ENCODE results near the gene POTEG. TPM values are rescaled to one million over a fixed set of nuclear protein-coding genes. Genes with fewer than 3 reads are reported as not detected.
"Not testable (repeated sequence)": the region's sequence is repeated elsewhere in the genome, so short reads cannot be mapped to it uniquely, and the experiment has no call there.

POTEG gene
- total and polyA plus RNA-seq, 2 donors from 2014 or later, result not detected

DNA sequence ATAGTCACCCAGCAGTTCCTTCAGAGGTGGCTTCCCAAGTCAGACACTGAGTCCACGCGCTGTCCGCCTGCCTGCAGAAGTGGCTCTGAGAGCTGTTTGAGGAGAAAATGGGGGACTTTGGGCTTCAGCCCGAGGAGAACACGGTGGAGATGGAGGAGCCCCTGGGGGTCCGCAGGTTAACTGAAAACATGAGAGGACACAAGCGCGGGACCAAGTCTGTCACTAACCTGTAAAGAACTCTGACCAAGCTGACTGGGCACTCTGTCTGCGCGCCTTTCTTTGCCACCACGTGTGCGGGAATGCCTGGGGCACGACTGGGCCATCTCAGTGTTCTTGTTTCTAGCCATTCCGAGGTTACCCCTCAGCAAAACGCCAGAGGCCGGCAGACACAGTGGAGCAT lies 62.4 kb downstream of the POTEG start:
- H3K9me3 ChIP-seq (ENCODE audit: control insufficient read depth in 2 of 3, insufficient read depth in 1 of 3, low read length in 3 of 3); FAIRE-seq; DNase-seq; H3K4me1 ChIP-seq (ENCODE audit: control insufficient read depth in 2 of 3, insufficient read depth in 2 of 3, low read depth in 1 of 3, low read length in 3 of 3); H3K27ac ChIP-seq (ENCODE audit: low read depth in 2 of 2, low read length in 2 of 2); intact Hi-C loops (cut with DNase I); H3K4me3 ChIP-seq (ENCODE audit: low read length in 3 of 3); H3K36me3 ChIP-seq (ENCODE audit: control insufficient read depth in 2 of 3, insufficient read depth in 3 of 3, low read length in 3 of 3); H3K9ac ChIP-seq (ENCODE audit: low read length in 3 of 3); H3K27me3 ChIP-seq (ENCODE audit: control insufficient read depth, insufficient read depth, low read length): not testable (repeated sequence)

DNA sequence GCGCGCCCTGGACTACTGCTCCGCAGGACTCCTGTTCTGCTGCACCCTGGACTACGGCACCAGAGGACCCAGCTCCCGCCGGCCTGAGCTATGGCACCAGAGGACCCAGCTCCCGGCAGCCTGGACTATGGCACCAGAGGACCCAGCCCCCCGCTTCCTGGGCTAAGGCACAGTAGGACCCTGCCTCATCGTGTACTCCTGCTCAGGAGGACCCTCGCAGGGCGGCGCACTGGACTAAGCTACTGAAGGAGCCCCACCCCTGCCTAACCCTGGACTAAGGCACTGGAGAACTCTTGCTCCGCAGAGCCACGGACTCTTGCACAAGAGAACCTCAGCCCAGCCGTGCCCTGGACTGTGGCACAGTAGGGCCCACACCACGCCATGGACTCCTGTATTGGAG lies 71.3 kb downstream of the POTEG start:
- H3K4me3 ChIP-seq (ENCODE audit: low read length in 3 of 3); H3K9ac ChIP-seq (ENCODE audit: low read length in 3 of 3); intact Hi-C loops (cut with DNase I); H3K9me3 ChIP-seq (ENCODE audit: control insufficient read depth in 2 of 3, insufficient read depth in 1 of 3, low read length in 3 of 3); H3K4me1 ChIP-seq (ENCODE audit: control insufficient read depth in 2 of 3, insufficient read depth in 2 of 3, low read depth in 1 of 3, low read length in 3 of 3); H3K27me3 ChIP-seq (ENCODE audit: control insufficient read depth, insufficient read depth, low read length); H3K36me3 ChIP-seq (ENCODE audit: control insufficient read depth in 2 of 3, insufficient read depth in 3 of 3, low read length in 3 of 3); DNase-seq; FAIRE-seq; H3K27ac ChIP-seq (ENCODE audit: low read depth in 2 of 2, low read length in 2 of 2): not testable (repeated sequence)

DNA sequence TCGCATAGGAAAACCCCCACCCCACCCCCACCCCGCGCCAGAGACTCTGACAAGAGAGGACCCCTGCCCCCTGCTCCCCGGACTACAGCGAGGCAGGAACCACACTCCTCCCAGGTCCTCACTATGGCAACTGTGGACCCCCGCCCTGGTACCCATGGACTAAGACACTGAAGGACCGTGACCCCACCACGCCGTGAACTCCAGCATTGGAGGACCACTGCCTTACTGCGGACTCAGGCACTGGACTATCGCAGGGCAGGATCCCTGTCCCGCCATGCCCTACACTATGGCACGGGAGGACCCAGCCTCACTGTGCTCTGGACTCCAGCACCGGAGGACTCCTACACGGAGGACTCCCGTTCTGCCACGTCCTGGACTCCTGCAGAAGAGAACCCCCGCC lies 71.8 kb downstream of the POTEG start:
- DNase-seq; H3K4me1 ChIP-seq (ENCODE audit: control insufficient read depth in 2 of 3, insufficient read depth in 2 of 3, low read depth in 1 of 3, low read length in 3 of 3); H3K27ac ChIP-seq (ENCODE audit: low read depth in 2 of 2, low read length in 2 of 2); H3K9me3 ChIP-seq (ENCODE audit: control insufficient read depth in 2 of 3, insufficient read depth in 1 of 3, low read length in 3 of 3); H3K27me3 ChIP-seq (ENCODE audit: control insufficient read depth, insufficient read depth, low read length); FAIRE-seq; H3K9ac ChIP-seq (ENCODE audit: low read length in 3 of 3); H3K36me3 ChIP-seq (ENCODE audit: control insufficient read depth in 2 of 3, insufficient read depth in 3 of 3, low read length in 3 of 3); H3K4me3 ChIP-seq (ENCODE audit: low read length in 3 of 3); intact Hi-C loops (cut with DNase I): not testable (repeated sequence)

DNA sequence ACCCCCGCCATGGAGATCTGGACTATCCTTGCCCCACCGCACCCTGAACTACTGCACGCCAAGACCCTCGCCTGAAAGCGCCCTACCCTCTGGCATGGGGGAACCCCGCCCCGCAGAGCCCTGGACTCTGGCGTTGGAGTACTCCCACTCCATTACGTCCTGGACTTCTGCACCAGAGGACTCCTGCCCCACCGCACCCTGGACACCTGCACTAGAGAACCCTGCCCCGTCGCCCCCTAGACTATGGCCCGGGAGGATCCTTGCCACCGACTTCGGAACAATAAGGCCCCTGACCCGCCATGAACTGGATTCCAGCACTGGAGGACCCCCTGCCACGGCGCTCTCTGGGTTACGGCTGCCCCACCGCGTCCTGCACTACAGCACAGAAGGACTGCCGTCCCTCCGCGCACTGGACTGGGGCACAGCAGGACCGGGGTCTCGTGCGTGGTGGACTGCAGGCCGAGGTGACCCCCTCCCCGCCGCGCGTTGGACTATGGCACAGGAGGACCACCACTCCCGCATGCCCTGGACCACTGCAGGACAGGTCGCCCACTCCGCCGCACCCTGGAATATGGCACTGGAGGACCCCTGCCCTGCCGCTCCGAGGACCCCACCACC lies 72.4 kb downstream of the POTEG start:
- FAIRE-seq; intact Hi-C loops (cut with DNase I); H3K9ac ChIP-seq (ENCODE audit: low read length in 3 of 3); H3K4me3 ChIP-seq (ENCODE audit: low read length in 3 of 3); H3K4me1 ChIP-seq (ENCODE audit: control insufficient read depth in 2 of 3, insufficient read depth in 2 of 3, low read depth in 1 of 3, low read length in 3 of 3); DNase-seq; H3K27me3 ChIP-seq (ENCODE audit: control insufficient read depth, insufficient read depth, low read length); H3K9me3 ChIP-seq (ENCODE audit: control insufficient read depth in 2 of 3, insufficient read depth in 1 of 3, low read length in 3 of 3); H3K36me3 ChIP-seq (ENCODE audit: control insufficient read depth in 2 of 3, insufficient read depth in 3 of 3, low read length in 3 of 3); H3K27ac ChIP-seq (ENCODE audit: low read depth in 2 of 2, low read length in 2 of 2): not testable (repeated sequence)

DNA sequence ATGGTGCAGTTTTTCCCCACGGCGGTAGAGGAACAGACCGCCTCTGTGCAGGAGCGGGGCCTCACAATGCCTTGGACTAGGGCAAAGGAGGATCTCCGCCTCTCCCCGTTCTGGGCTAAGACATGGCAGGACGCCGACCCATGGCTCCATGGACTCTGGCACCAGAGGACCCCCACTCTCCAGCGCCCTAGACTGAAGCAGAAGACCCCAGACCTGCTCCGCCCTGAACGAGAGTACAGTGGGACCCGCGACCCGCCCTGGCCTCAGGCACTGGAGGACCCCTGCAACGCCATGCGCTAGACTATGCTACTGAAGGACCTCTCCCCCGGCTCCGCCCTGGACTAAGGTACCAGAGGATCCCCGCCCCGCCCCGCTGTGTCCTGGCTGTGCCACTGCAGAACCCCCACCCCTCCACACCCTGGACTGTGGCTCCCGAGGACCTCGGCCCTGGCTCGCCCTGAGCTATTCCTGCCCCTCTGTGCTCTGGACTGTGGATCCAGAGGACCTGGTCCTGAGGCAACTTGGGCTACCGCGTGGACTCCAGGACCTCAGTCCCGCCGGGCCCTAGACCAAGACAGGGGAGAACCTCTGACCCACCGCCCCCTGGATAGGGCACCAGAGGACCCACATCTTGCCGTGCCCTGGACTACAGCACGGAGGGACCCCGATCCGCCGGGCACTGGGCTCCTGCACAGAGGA lies 73.1 kb downstream of the POTEG start:
- H3K9ac ChIP-seq (ENCODE audit: low read length in 3 of 3); FAIRE-seq; H3K4me1 ChIP-seq (ENCODE audit: control insufficient read depth in 2 of 3, insufficient read depth in 2 of 3, low read depth in 1 of 3, low read length in 3 of 3); H3K27ac ChIP-seq (ENCODE audit: low read depth in 2 of 2, low read length in 2 of 2); H3K36me3 ChIP-seq (ENCODE audit: control insufficient read depth in 2 of 3, insufficient read depth in 3 of 3, low read length in 3 of 3); H3K9me3 ChIP-seq (ENCODE audit: control insufficient read depth in 2 of 3, insufficient read depth in 1 of 3, low read length in 3 of 3); H3K4me3 ChIP-seq (ENCODE audit: low read length in 3 of 3); H3K27me3 ChIP-seq (ENCODE audit: control insufficient read depth, insufficient read depth, low read length); intact Hi-C loops (cut with DNase I); DNase-seq: not testable (repeated sequence)

Measured in kidney (tissue), 11 donors.